H9 (cell line): Measurements from ENCODE around the gene USP17L22. TPM values are rescaled to one million over a fixed set of nuclear protein-coding genes. Genes with fewer than 3 reads are reported as not detected.
"Not testable (repeated sequence)": the region's sequence is repeated elsewhere in the genome, so short reads cannot be mapped to it uniquely, and the experiment has no call there.

ENCODE experiments used
- DNase-seq: peaks from one replicate; pipeline ENCODE4 v3.0.0-alpha.2; 2017
- H2AFZ ChIP-seq: one replicate; pipeline ENCODE4 v1.6.1; 2013; ENCODE audit warnings: mild to moderate bottlenecking, low read length, control low read depth, moderate library complexity
- H2AK5ac ChIP-seq: 2 replicates; pipeline ENCODE4 v1.6.1; 2013; ENCODE audit warnings: low read length, control low read depth, mixed read lengths; ENCODE audit not compliant: insufficient read length
- H2BK120ac ChIP-seq: one replicate; pipeline ENCODE4 v1.6.1; 2013; ENCODE audit warnings: low read depth, mild to moderate bottlenecking, low read length, control low read depth, inconsistent platforms; ENCODE audit not compliant: poor library complexity, severe bottlenecking
- H2BK12ac ChIP-seq: 2 replicates; pipeline ENCODE4 v1.6.1; 2013; ENCODE audit warnings: low read length, control low read depth, mixed read lengths, low read depth; ENCODE audit not compliant: insufficient read length
- H2BK15ac ChIP-seq: 2 replicates; pipeline ENCODE4 v1.6.1; 2013; ENCODE audit warnings: low read depth, low read length, control low read depth
- H2BK20ac ChIP-seq: one replicate; pipeline ENCODE4 v1.6.1; 2013; ENCODE audit warnings: low read depth, mild to moderate bottlenecking, low read length, control low read depth, inconsistent platforms; ENCODE audit not compliant: poor library complexity, severe bottlenecking
- H2BK5ac ChIP-seq: 2 replicates; pipeline ENCODE4 v1.6.1; 2013; ENCODE audit warnings: low read length, control low read depth, mixed read lengths; ENCODE audit not compliant: insufficient read length
- H3K14ac ChIP-seq: 2 replicates; pipeline ENCODE4 v1.6.1; 2013; ENCODE audit warnings: low read length, control low read depth; ENCODE audit not compliant: insufficient read depth
- H3K18ac ChIP-seq: 2 replicates; pipeline ENCODE4 v1.6.1; 2013; ENCODE audit warnings: low read depth, mild to moderate bottlenecking, mixed read lengths, low read length, control low read depth; ENCODE audit not compliant: insufficient read length
- H3K23ac ChIP-seq: 2 replicates; pipeline ENCODE4 v1.6.1; 2013; ENCODE audit warnings: low read length, control low read depth, mixed read lengths, low read depth; ENCODE audit not compliant: insufficient read length
- H3K23me2 ChIP-seq: 2 replicates; pipeline ENCODE4 v1.6.1; 2013; ENCODE audit warnings: low read depth, mild to moderate bottlenecking, mixed read lengths, low read length, control low read depth; ENCODE audit not compliant: insufficient read length, poor library complexity, severe bottlenecking
- H3K27ac ChIP-seq: 2 replicates; pipeline ENCODE4 v1.5.1; 2013; ENCODE audit warnings: low read length, control low read depth, mixed read lengths, low read depth; ENCODE audit not compliant: insufficient read length
- H3K27me3 ChIP-seq: 2 replicates; pipeline ENCODE4 v1.6.1; 2013; ENCODE audit warnings: low read length, control low read depth, inconsistent platforms; ENCODE audit not compliant: insufficient read depth
- H3K4ac ChIP-seq: 2 replicates; pipeline ENCODE4 v1.6.1; 2013; ENCODE audit warnings: low read depth, mild to moderate bottlenecking, control low read depth, inconsistent platforms, low read length, moderate library complexity
- H3K4me1 ChIP-seq: 2 replicates; pipeline ENCODE4 v1.6.1; 2013; ENCODE audit warnings: low read length, control low read depth, inconsistent platforms; ENCODE audit not compliant: insufficient read depth
- H3K4me2 ChIP-seq: 2 replicates; pipeline ENCODE4 v1.6.1; 2013; ENCODE audit warnings: low read length, control low read depth, mixed read lengths; ENCODE audit not compliant: insufficient read length, insufficient read depth
- H3K56ac ChIP-seq: 2 replicates; pipeline ENCODE4 v1.6.1; 2013; ENCODE audit warnings: low read depth, mild to moderate bottlenecking, mixed read lengths, low read length, control low read depth; ENCODE audit not compliant: insufficient read length
- H3K79me1 ChIP-seq: 2 replicates; pipeline ENCODE4 v1.6.1; 2013; ENCODE audit warnings: low read depth, mild to moderate bottlenecking, moderate library complexity, low read length, control low read depth, inconsistent platforms; ENCODE audit not compliant: insufficient read depth, poor library complexity, severe bottlenecking
- H3K79me2 ChIP-seq: 2 replicates; pipeline ENCODE4 v1.6.1; 2013; ENCODE audit warnings: low read length, control low read depth, inconsistent platforms; ENCODE audit not compliant: insufficient read depth
- H3K9ac ChIP-seq: 2 replicates; pipeline ENCODE4 v1.6.1; 2013; ENCODE audit warnings: low read length, control low read depth, mixed read lengths; ENCODE audit not compliant: insufficient read length; ENCODE audit errors: extremely low read depth
- H3K9me3 ChIP-seq: one replicate; pipeline ENCODE4 v1.6.1; 2013; ENCODE audit warnings: low read depth, low read length, inconsistent platforms; ENCODE audit not compliant: control insufficient read depth
- H3T11ph ChIP-seq: one replicate; pipeline ENCODE4 v1.6.1; 2013; ENCODE audit warnings: mild to moderate bottlenecking, low read length, control low read depth, inconsistent platforms
- H4K20me1 ChIP-seq: one replicate; pipeline ENCODE4 v1.6.1; 2013; ENCODE audit not compliant: control insufficient read depth, insufficient read length, insufficient read depth
- H4K5ac ChIP-seq: 2 replicates; pipeline ENCODE4 v1.6.1; 2013; ENCODE audit warnings: low read depth, mild to moderate bottlenecking, mixed read lengths, low read length, control low read depth; ENCODE audit not compliant: insufficient read length
- H4K8ac ChIP-seq: replicated peaks from 2 replicates; pipeline ENCODE4 v1.6.1; 2013; ENCODE audit warnings: low read length, control low read depth, mixed read lengths, low read depth; ENCODE audit not compliant: insufficient read length
- H4K91ac ChIP-seq: 2 replicates; pipeline ENCODE4 v1.6.1; 2013; ENCODE audit warnings: low read depth, mild to moderate bottlenecking, moderate library complexity, mixed read lengths, low read length, control low read depth; ENCODE audit not compliant: insufficient read length
- H3K27ac Mint-ChIP-seq, 3 experiments: 2 replicates in 2 of 3; 3 replicates in 1 of 3; pipeline ENCODE4 v1.8.0; 2020 to 2021; ENCODE audit warnings: mixed read lengths in 3 of 3, mild to moderate bottlenecking in 1 of 3, moderate library complexity in 1 of 3
- H3K27me3 Mint-ChIP-seq: 2 replicates; pipeline ENCODE4 v1.8.0; 2021; ENCODE audit warnings: low read depth, mild to moderate bottlenecking, moderate library complexity, mixed read lengths
- H3K36me3 Mint-ChIP-seq, 3 experiments: 2 replicates in 2 of 3; 3 replicates in 1 of 3; pipeline ENCODE4 v1.8.0; 2020 to 2021; ENCODE audit warnings: low read depth in 3 of 3, mixed read lengths in 3 of 3; ENCODE audit not compliant: insufficient read depth in 1 of 3
- H3K4me1 Mint-ChIP-seq, 2 experiments: 2 replicates each; pipeline ENCODE4 v1.8.0; 2020; ENCODE audit warnings: mixed read lengths in 2 of 2
- H3K4me3 Mint-ChIP-seq, 2 experiments: 2 replicates in 1 of 2; 3 replicates in 1 of 2; pipeline ENCODE4 v1.8.0; 2020 to 2021; ENCODE audit warnings: mild to moderate bottlenecking in 2 of 2, mixed read lengths in 2 of 2, moderate library complexity in 1 of 2
- H3K9me3 Mint-ChIP-seq, 2 experiments: 2 replicates in 1 of 2; 3 replicates in 1 of 2; pipeline ENCODE4 v1.8.0; 2020; ENCODE audit warnings: mild to moderate bottlenecking in 2 of 2, mixed read lengths in 2 of 2, moderate library complexity in 1 of 2
- WGBS: extraction: QIAGEN DNeasy Blood & Tissue Kit; methylation state at CpG from one replicate; pipeline ENCODE4 v1.1.7; 2013; ENCODE audit warnings: missing lambda C conversion rate, low lambda C conversion rate, mixed read lengths; ENCODE audit not compliant: insufficient read length; ENCODE audit errors: extremely low coverage; 5-methylcytosine and 5-hydroxymethylcytosine counted together
- total RNA-seq: library from RNA; stranded (reverse); gene quantifications from 2 replicates; pipeline ENCODE4 v1.2.1, GENCODE V29; 2021

Gene USP17L22
- total RNA-seq, 1 experiment from 2014 or later: not detected

- not testable (repeated sequence) for H3K9me3 Mint-ChIP-seq, H3K4me3 Mint-ChIP-seq, H3T11ph ChIP-seq, H3K27ac ChIP-seq, H3K27me3 Mint-ChIP-seq, H2BK15ac ChIP-seq, H3K36me3 Mint-ChIP-seq, H3K27me3 ChIP-seq, H3K23me2 ChIP-seq, H3K79me1 ChIP-seq, H3K56ac ChIP-seq, H2AFZ ChIP-seq, H2AK5ac ChIP-seq, H3K18ac ChIP-seq, H3K23ac ChIP-seq, H2BK20ac ChIP-seq, H3K4me1 Mint-ChIP-seq, DNase-seq, H4K5ac ChIP-seq, H3K14ac ChIP-seq, H3K4me2 ChIP-seq, H4K8ac ChIP-seq, H4K91ac ChIP-seq, H2BK5ac ChIP-seq, H3K79me2 ChIP-seq, H2BK120ac ChIP-seq, H3K9ac ChIP-seq, H3K9me3 ChIP-seq, H3K4me1 ChIP-seq, H4K20me1 ChIP-seq, H3K4ac ChIP-seq, H2BK12ac ChIP-seq, H3K27ac Mint-ChIP-seq
- no CpG with 5 or more reads among the region's 14 CpGs for WGBS
These were observed 23.8 kb upstream of the USP17L22 start, which contains the start of gene USP17L17 for GRCh38 chr4:9243579-9243978. Gene USP17L17 (plus strand): TSS chr4:9243879. CDS start chr4:9243879, 0 bp downstream.

GRCh38 chr4:9247953-9248680 is 19.3 kb upstream of the USP17L22 start, which contains the start of gene USP17L18:
Gene USP17L18 (plus strand): TSS chr4:9248630. CDS start chr4:9248630, 0 bp downstream.
- H3K4me3 Mint-ChIP-seq, H2BK20ac ChIP-seq, H3K9ac ChIP-seq, H2BK12ac ChIP-seq, H3K4me2 ChIP-seq, H3K27ac Mint-ChIP-seq, H3K56ac ChIP-seq, H2BK5ac ChIP-seq, H3K27ac ChIP-seq, H3K9me3 Mint-ChIP-seq, H2BK15ac ChIP-seq, H3T11ph ChIP-seq, H3K79me1 ChIP-seq, H3K23ac ChIP-seq, H4K91ac ChIP-seq, H3K4me1 Mint-ChIP-seq, H3K23me2 ChIP-seq, H3K4ac ChIP-seq, H3K18ac ChIP-seq, H3K27me3 ChIP-seq, H4K8ac ChIP-seq, H3K9me3 ChIP-seq, H2BK120ac ChIP-seq, H4K5ac ChIP-seq, H3K27me3 Mint-ChIP-seq, H2AK5ac ChIP-seq, H3K4me1 ChIP-seq, H4K20me1 ChIP-seq, H2AFZ ChIP-seq, H3K36me3 Mint-ChIP-seq, H3K79me2 ChIP-seq, H3K14ac ChIP-seq: not testable (repeated sequence)
- no CpG with 5 or more reads among the region's 26 CpGs for WGBS
- peak; percentile 20 for DNase-seq
